ENCODE results near the gene IMPDH1. TPM values are rescaled to one million over a fixed set of nuclear protein-coding genes. Genes with fewer than 3 reads are reported as not detected.
A peak's percentile ranks its signal among the peaks of the same experiment; 100 is the strongest.

The IMPDH1 gene
- total RNA-seq, 2 donors from 2014 or later: 44.7 to 49.4 TPM

GRCh38 chr7:128407751-128408708, 1.8 kb downstream of the IMPDH1 start:
- peak; percentile 50 for DNase-seq (ENCODE audit: low spot score)
- intact Hi-C loops (cut with DNase I): no loop called here

GRCh38 chr7:128407233-128407589, 2.6 kb downstream of the IMPDH1 start:
- peak; percentile 23 for DNase-seq (ENCODE audit: low spot score)
- intact Hi-C loops (cut with DNase I): no loop called here

- DNase-seq (ENCODE audit: low spot score): peak; percentile 56
- intact Hi-C loops (cut with DNase I): no loop called here
Observed at GRCh38 chr7:128406314-128407232, 3.2 kb downstream of the IMPDH1 start.

- peak; percentile 86 for DNase-seq (ENCODE audit: low spot score)
- intact Hi-C loops (cut with DNase I): no loop called here
Observed at GRCh38 chr7:128405471-128406313, 4.1 kb downstream of the IMPDH1 start.

- peak; percentile 64 for DNase-seq (ENCODE audit: low spot score)
- intact Hi-C loops (cut with DNase I): no loop called here
Observed at GRCh38 chr7:128404886-128405470, 4.8 kb downstream of the IMPDH1 start.

GRCh38 chr7:128404143-128404681, 5.6 kb downstream of the IMPDH1 start:
- peak; percentile 57 for DNase-seq (ENCODE audit: low spot score)
- intact Hi-C loops (cut with DNase I): no loop called here

GRCh38 chr7:128403676-128404075, 6.1 kb downstream of the IMPDH1 start:
- intact Hi-C loops (cut with DNase I): no loop called here
- DNase-seq (ENCODE audit: low spot score): peak; percentile 29

GRCh38 chr7:128402356-128402755, 7.4 kb downstream of the IMPDH1 start:
- peak; percentile 56 for DNase-seq (ENCODE audit: low spot score)
- intact Hi-C loops (cut with DNase I): no loop called here

GRCh38 chr7:128400566-128400965, 9.2 kb downstream of the IMPDH1 start:
- peak; percentile 79 for DNase-seq (ENCODE audit: low spot score)
- intact Hi-C loops (cut with DNase I): no loop called here

- intact Hi-C loops (cut with DNase I): loop anchor here in 1 of 2 donors (2.0 kb wide), 1 partner anchor 25 kb away; no protein-coding TSS in a partner anchor
- peak; percentile 62 for DNase-seq (ENCODE audit: low spot score)
Observed at GRCh38 chr7:128399991-128400390, 9.8 kb downstream of the IMPDH1 start.

GRCh38 chr7:128398841-128399135, 11.0 kb downstream of the IMPDH1 start:
- DNase-seq (ENCODE audit: low spot score): no peak
- intact Hi-C loops (cut with DNase I): loop anchor here in 1 of 2 donors (2.0 kb wide), 1 partner anchor 26 kb away; no protein-coding TSS in a partner anchor

GRCh38 chr7:128398016-128398840, 11.6 kb downstream of the IMPDH1 start:
- peak; percentile 84 for DNase-seq (ENCODE audit: low spot score)
- intact Hi-C loops (cut with DNase I): loop anchor here in 1 of 2 donors (2.0 kb wide), 1 partner anchor 27 kb away; no protein-coding TSS in a partner anchor

- DNase-seq (ENCODE audit: low spot score): peak; percentile 76
- intact Hi-C loops (cut with DNase I): no loop called here
Observed at GRCh38 chr7:128396357-128396756, 13.4 kb downstream of the IMPDH1 start.

- DNase-seq (ENCODE audit: low spot score): no peak
- intact Hi-C loops (cut with DNase I): no loop called here
Observed at GRCh38 chr7:128395748-128396147, 14.0 kb downstream of the IMPDH1 start.

- intact Hi-C loops (cut with DNase I): no loop called here
- DNase-seq (ENCODE audit: low spot score): peak; percentile 74
Observed at GRCh38 chr7:128394904-128395496, 14.8 kb downstream of the IMPDH1 start.

- intact Hi-C loops (cut with DNase I): no loop called here
- DNase-seq (ENCODE audit: low spot score): peak; percentile 68
Observed at GRCh38 chr7:128393526-128394330, 16.1 kb downstream of the IMPDH1 start.
